Limb (tissue), 2 donors: Measurements from ENCODE around the gene BATF3.

Experiments used
- DNase-seq, 2 donors: peaks; one replicate each; pipeline ENCODE4 v3.0.0-alpha.2; 2016; ENCODE audit errors: extremely low spot score in 2 of 2

BATF3 gene

DNA sequence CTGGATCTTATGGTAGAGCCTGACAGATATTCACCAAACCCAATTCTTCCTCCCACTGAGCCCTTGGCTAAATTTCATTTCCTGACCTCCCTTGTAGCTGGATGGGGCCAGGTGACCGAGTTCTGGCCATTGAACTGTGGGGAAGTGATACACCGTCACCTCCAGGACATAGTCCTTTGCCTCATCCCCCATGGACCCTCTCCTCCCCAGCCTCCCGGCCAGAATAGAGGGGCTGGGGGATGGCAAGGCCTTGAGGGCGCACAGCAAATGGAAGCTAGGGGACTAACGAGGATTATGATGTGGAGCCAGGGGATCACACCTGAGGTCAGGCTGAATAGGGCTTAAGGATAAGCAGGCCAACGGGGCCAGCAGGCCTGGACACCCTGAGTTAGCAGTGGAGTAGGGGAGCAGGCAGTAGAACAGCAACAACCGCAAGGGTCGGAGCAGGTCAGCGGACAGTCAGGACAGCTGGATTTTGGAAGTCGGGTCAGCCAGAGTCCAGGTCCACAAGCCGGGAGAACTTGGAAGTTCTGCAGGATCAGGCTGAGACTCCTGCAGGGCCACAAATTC is 15.0 kb downstream of the BATF3 start:
- no peak for DNase-seq

DNA sequence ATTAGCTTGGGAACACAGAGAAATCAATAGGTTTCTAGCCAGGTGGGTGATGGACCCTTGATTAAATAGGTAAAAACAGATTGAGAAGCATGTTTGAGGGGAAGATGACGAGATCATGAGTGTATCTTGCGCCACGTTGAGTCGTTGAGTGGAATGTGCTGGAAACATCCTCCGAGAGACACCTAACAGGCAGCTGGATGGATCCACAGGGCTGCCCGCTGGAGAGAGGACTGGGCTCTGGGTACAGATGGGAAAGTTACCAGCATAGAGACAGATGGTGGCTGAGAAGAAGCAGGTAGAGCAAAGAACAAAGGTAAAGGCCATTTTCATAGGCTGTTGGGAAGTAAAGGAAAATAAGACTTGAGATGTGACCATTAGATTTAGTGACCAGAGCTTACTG is 15.6 kb downstream of the BATF3 start:
- no peak for DNase-seq

DNA sequence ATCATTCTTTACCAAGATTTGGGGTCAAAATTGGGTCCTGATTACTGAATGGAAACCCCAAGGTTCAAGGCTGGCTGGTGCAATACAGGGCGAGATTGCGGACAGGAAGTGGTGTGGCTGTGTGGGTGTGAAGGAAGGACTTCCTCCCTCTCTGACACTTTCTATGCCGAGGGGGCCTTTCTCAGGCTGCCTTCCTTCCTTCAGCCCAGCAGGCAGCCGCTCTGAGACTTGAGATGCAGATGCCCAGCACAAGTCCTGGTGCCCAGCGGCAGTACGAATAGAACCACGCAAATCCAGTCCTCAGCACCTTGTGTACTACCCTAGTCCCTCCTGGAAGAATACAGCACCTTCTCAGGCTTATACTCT is 16.3 kb downstream of the BATF3 start:
- no peak for DNase-seq

DNA sequence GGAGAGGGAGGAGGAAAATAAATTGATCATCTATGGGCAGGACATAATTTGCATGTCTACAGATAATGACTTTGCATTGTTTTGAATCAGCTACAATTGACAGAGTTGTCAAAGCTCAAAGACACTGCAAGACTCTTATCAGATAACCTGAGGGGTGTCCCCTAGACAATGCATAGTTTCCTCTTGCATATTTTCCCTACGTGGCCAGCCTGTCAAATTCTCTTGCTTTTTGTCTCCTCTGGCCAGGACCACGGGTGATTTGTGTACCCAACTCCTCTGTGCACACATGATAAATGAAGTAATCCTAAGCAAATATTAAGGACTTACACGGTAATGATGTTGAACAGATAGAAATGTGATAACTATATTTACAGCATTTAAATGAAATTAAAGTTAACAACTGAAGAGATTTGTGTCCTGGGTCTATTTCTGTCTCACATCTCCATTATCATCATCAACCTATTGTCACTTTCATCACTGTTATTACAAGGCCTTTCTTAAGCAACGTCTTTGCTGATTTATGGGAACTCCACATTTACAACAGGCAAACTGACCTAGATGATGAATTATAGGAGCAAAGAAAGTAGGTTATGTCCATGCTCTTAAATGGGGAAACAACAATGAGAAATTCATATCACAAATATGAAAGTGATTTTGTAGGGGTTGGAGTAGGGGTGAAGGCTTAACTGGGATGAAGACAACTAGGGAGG is 18.8 kb downstream of the BATF3 start:
- DNase-seq: no peak

DNA sequence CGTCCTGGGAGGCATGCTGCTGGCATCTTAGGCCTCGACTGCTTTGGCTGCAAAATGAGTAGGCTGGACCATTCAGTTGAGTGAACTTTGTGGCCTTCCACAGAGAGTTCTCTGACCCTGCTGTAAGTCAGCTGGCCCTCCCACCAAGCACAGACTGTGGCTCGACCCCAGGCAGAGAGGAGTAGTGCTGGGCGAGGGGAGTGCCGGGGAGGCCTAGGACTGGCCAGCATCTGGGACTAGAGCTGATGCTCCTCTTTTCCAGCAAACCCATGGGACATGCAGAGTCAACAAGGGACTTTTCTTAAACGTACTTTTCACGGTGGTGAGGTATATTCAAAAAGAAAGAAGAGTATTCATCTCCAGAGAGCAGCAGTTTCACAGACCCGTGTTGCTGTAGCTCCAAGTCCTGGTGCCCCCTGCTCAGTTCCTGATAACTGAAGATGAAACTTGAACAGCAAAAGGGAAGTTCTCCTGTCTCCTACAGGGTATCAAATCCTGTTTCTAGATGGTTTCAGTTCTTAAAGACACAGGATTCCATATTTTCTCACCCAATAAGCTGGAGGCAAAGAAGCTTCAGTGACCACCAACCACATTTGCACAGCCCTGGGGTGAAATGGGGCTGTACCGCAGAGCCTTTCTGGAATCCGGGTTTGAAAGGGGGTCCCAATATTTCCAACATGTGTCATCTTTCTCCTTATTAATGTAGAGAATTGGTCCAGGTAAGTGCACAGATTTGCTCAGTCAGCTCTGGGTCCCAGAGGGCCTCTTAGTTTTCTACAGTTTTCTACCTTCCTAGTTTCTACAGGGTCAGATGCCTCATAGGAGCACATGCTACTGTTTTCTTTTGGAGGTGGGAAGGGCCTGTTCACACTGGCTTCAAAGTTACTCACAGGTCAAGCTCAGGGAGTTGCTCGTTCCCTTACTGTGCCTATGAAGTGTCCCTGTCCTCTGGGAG is 20.9 kb downstream of the BATF3 start:
- DNase-seq: no peak

DNA sequence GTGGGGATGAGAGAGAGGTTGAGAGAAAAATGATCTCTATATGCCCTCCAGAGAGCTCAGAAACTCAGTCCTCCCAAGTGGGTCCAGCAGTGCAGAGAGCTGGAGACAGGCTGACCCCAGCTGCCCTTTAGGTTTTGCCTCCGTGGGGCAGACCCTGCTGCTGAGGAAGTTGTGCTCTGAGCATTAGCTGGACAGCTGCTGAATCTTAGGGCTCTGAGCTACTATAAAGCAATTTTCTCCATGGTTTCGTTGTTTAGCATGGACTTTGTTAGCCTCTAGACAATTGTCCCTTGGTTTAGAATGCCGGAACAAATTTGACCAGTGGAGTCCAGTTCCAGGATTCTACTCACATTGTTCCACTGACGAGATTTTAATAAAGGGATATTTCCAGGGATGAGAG is 22.1 kb downstream of the BATF3 start:
- no peak for DNase-seq

DNA sequence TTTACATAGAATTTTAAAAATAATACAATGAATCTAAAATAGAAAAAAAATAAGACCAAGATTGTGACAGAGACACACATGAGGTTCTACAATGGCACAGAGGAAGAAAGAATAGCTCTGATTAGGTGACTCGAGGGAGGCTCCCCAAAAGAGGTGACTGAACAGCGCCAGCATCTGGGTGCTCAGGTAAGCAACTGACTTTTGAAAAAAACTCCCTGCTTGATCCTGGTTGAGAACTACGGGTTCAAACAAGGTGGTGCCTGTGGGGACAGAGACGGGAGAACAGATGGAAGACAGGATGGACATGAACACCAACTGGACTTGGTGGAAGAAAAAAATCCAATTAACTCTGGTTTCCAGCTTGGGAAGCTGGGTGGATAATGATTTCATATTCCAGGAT is 22.5 kb downstream of the BATF3 start:
- DNase-seq: no peak

DNA sequence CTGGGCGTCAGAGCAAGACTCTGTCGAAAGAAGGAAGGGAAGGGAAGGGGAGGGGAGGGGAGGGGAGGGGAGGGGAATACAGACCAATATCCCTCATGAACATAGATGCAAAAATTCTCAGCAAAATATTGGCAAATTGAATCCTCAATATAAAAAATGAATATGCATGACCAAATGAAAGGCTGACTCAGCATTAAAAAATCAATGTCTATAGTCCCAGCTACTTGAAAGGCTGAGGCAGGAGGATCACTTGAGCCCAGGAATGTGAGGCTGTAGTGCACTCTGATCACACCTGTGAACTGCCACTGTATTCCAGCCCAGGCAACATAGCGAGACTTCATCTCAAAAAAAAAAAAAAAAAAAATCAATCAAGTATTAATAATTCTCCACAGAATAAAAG is 24.0 kb downstream of the BATF3 start:
- no peak for DNase-seq

DNA sequence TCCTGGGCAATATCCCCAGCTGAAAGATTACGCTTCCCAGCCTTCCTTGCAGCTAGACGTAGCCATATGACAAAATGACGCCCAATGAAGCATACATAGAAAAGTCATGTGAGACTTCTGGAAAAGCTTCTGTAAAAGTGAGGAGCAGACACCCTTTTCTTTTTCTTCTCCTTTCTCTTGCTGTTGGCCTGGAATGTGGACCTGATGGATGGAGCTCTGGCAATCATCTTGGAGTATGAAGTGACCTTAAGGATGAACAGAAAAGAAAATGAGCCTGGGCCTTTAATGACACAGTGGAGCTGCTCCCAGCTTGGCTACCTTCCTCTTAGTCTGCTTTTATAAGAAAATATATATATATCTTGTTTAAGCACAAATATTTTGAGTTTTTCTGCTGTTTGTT is 24.8 kb downstream of the BATF3 start:
- no peak for DNase-seq

DNA sequence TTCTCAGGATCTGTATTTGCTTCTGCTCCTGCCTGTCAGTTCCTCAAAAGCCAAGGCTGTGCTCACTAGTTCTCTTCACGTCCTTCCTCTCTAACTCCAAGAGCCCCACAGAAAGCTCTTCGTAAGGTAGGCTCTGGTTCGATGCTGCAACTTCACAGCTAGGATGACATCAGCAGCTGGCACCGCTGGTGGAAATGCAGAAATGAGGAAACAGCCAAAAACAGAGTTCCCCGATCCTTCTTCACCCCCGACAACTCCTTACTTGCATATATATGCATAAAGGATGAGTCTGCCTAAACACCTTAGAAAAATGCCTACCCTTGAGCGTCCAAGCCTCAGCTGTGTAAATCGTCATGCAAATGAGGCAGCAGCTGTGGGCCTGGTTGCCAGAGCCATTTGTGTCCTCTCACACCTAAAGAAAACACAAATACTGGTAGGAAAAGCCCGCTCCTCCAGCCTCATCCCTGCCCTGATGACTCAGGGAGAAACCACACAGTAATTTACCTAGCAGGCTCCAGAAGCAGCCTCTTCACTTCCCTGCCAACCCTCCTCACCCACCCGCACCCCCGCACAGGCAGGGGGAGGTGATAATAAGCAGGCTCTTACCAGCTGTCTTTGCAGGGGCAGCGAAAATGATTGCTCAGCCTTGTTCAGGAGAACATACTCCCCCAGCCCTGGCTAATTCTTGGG is 28.2 kb downstream of the BATF3 start:
- DNase-seq: peak; percentile 20 to 53

DNA sequence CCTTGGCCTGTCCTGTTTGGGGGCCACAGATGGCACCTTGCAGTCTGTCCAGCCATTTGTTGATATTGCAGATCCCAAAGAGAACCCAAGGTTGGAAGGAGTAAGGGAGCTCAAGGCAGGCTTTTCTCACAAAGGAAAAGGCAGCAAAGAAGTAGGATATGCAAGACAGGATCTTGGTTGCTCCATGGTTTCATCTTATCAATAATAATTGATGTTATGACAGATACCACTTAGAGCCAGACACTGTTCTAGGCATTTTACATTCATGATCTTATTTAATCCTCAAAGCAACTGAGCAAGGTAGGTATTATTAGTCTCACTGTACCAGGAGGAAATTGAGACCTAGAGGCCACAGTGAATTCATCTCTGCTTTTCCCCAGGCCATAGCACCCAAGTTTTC is 28.8 kb downstream of the BATF3 start:
- no peak for DNase-seq

DNA sequence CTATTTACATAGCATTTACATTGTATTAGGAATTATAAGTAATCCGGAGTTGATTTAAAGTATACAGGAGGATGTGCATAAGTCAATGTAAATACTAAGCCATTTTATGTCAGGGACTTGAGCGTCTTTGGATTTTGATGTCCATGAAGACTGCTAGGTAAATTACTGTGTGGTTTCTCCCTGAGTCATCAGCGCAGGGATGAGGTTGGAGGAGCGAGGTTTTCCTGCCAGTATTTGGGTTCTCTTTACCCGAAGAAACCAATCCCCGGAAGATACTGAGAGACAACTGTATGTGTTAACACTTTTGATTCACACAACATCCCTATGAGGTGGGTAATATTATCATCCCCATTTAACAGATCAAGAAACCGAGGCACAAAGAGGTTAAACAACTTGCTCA is 29.3 kb downstream of the BATF3 start:
- no peak for DNase-seq

DNA sequence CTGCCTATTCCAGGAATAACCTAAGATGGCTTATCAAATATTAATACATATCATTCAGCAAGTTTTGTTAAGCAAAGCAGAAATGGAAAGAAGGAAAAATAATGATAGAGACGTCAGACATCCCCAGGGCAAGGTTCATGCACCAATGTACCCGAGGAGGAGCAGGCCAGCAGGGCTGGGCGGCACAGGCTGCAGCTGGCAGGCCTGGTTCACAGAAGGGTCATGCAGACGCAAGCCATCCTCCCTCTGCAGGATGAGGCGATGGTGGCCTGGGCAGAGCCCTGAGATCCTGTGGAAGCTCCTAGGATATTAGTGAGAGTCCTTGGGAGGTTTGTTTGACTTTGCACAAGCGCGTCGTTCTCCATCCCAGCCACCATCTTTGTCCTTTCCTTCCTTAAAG is 30.0 kb downstream of the BATF3 start:
- DNase-seq: no peak

DNA sequence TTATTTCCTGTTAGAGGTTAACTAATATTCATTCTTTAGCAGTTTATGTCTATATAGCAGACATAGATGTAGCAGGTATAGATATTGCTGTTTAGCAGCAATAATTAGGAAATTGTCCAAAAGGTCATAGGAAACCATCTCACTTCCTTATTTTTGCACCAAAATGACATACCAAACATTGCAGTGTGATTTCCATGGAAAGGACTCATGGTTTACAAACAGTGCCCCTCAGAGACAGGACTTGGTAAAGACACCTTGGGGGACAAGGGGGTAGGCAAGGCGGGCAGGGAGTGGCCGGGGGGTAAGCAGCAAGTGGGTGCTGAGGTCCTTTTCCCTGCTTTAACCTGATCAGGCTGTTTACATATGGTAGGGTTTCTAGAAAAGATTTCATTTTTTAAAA is 30.5 kb downstream of the BATF3 start:
- DNase-seq: no peak

DNA sequence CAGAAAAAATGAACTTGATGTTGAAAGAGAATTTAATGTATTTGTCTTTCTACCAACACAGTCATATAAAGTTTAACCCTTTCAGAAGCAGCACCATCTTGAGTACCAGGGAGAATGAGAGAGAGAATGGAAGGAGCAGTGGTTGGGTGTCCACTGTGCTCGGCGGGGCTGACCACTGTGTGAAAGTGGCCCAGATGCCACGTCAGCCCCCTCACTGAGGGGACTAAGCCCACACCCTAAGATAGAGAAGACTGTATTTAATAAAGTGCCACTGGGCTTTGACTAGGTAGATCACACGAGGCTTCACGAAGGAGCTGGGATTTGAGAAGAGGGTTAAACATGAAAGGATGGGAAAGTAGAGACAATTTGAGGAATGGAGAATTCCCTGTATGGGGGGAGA is 31.2 kb downstream of the BATF3 start:
- DNase-seq: no peak

DNA sequence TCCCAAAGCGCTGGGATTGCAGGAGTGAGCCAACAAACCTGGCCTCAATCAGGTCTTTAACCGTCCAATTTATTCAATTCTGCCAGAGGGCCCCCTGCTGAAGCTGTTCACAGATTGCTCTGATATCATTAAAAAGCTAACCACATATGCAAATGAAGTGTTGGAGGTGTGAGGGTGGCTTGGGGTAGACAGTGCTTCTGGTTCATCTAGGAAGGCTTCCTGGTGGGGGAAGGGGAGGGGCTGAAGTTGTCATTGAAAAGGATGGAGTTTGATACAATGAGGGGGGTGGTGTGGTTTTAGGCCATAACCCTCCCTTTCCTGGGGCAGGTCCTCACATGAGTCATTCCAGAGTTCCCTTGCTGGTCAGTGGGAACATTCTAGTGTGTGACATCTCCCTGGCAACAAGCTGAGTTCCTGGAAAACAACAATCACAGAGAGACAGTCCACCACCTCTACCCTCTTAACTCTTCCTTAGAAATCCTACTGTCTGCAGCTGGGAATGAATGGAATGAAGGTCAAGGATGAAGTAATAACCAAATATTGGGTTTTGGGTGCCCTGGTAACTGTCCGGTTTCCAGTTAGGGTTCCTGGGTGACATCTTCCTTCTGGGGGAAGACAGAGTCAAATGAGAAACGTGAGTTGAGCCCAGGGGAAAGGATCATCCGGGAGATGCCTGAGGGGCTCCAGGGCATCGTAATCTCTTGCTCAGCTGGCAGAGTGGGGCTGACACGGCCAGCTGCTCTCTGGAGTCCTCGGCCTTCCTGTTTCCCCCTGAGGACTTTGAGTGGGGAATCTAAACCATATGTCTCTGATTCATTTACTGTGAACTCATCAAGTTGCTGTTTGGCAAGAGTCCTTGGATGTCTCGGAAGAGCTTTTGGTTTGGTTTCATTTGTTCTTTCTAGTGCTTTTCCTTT is 32.2 kb downstream of the BATF3 start:
- DNase-seq: peak; percentile 63 to 81

DNA sequence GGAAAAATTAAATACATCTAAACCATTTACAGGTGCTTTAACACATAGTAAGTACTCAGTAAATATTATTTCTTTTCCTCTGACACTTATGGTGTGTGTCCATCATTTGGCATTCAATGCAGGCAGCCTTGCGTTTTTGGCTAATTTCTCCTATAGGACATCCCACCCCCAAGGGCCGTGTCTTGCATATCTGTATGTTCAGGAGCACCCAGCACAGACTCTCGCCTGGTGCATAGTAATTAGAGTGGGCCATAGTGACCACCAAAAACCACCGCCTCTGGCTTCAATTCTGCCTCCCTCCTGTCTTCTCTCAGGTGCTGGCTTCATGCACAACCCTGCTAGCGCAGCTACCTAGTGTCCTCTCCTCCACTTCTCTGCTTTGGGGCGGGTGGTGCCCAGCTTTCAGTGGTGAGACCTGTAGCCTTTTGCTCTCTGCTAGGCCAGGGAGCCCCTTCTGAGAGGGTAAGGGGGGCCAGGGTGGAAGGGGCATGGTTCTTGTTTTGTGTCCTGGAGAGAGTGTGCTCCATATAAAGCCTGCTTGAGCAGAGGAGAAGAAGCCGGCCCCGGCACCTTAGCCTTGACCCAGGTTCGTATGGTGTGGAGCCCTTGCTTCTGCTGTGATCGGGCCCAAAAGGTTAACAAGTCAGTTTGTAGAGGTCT is 33.4 kb downstream of the BATF3 start:
- no peak for DNase-seq

DNA sequence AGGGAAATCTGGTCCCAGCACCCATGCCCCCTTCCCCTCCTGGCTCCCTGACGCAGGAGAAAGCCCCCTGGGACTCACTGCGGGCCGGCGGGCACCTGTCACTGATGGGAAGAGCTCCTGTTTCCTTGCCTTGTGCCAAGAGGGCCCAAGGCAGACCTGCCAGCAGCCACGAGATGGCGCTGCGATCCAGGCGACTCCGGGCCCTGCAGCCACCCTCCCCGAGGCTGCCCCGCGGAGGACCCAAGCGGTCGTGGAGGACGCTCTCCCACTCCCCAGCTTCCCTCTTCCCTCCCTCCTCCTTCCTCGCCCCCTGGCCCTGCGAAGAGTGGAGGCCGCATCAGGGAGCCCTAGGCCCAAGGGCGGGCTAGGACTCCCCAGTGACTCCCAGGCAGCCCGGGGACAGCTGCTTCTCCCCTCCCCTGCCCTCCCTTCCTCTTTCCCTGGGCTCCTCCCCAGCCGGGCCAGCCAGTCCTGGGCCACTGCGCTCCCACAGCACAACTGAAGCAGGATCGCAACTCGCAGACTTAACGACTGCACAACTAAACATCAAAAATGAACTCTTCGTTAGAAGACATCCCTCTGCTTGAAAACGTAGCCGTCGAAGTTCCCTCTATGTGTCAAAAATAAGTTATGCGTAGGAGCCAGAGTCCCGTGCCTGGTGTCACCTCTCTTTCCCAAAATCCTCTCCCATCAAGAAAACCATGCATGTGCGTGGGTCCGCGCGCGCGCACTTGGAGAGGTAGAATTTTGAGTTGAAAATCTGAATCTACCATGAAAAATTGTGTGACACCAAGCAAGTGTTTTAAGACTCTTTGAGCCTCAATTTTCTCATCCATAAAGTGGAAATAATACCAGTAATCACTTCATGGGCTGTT is 34.2 kb downstream of the BATF3 start:
- DNase-seq: peak; percentile 60 to 88

DNA sequence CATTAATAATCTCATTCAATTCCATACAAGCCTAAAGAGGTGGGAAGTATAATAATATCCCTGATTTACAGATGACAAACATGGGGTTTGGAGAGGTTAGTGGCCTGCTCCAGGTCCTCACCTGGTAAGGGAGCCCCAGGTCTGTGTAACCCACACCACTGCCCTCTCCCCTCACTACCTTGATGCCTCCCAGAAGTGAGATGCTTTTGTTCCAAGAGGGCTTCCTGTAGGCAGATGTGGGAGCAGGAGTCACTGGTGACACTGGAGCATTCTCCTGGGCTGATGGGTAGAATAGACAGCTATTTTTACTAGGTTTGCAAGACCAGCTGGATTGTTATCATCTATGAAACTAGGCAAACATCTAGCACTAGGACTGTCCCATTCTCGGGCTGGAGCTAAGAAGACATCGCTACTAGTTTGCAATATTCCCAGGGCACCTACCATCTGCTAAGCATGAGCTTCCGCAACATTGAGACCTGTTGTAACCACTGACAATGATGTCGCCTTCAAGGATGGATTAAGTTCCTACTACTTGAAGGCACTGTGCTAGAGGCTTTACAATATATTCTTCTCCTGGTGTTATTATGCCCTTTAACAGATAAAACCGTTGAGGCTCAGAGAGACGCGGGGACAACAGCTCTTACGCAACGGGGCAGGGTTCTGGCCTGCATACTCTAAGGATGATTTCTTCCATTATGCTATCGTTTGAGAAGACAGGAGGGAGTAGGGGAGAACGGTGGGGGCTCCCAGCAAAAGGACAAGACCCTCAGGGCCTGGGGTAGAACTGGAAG is 35.0 kb downstream of the BATF3 start:
- DNase-seq: no peak
